Measurements from ENCODE around the gene COMMD10.

DNA sequence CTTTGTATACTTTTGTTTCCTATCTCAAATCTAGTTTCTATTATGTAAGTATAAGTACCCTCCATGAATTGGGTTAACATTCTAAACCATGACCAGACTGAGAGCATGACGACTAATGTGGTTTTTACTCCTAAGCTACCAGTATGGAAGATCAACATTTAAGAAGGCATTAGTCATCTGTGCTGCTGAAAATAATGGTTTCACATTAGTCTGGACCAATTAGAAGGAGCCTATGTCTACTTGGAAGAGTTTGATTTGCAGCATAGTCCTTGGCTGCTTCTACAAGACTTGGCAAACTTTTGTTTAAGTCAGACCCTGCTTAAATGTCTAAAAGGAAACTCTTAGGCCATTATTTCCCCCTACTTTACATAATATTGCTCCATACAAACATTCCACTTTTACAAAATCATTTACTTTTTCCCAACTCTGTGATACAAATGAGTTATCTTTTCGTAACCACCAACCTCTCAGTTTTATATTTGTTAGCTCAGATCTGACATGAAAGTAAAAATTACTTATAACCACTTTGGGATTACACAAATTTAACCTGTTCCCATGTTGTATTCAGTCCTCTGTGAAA, 186.7 kb downstream of the COMMD10 start:
- TF ChIP-seq POLR2AphosphoS5 (IDR thresholded peaks at IDR 0.05): no peak
- TF ChIP-seq, protein P1, sequence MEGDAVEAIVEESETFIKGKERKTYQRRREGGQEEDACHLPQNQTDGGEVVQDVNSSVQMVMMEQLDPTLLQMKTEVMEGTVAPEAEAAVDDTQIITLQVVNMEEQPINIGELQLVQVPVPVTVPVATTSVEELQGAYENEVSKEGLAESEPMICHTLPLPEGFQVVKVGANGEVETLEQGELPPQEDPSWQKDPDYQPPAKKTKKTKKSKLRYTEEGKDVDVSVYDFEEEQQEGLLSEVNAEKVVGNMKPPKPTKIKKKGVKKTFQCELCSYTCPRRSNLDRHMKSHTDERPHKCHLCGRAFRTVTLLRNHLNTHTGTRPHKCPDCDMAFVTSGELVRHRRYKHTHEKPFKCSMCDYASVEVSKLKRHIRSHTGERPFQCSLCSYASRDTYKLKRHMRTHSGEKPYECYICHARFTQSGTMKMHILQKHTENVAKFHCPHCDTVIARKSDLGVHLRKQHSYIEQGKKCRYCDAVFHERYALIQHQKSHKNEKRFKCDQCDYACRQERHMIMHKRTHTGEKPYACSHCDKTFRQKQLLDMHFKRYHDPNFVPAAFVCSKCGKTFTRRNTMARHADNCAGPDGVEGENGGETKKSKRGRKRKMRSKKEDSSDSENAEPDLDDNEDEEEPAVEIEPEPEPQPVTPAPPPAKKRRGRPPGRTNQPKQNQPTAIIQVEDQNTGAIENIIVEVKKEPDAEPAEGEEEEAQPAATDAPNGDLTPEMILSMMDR (IDR thresholded peaks at IDR 0.05): no peak
